GM12874 (cell line): ENCODE data around the gene PCDHB12.
"Not testable (repeated sequence)": the region's sequence is repeated elsewhere in the genome, so short reads cannot be mapped to it uniquely, and the experiment has no call there.

Experiments
- TF ChIP-seq, protein P1 (sequence below): IDR thresholded peaks from 2 replicates; pipeline ENCODE4 v1.5.1; 2011; ENCODE audit warnings: low read depth, mild to moderate bottlenecking, control low read depth, low read length, moderate library complexity; ENCODE audit not compliant: insufficient read depth

Gene PCDHB12

GRCh38 chr5:141208478-141208877 lies at the start of gene PCDHB12:
PCDHB12 (plus strand) TSS chr5:141208719; CDS start chr5:141208908, 189 bp downstream.
- TF ChIP-seq, protein P1, sequence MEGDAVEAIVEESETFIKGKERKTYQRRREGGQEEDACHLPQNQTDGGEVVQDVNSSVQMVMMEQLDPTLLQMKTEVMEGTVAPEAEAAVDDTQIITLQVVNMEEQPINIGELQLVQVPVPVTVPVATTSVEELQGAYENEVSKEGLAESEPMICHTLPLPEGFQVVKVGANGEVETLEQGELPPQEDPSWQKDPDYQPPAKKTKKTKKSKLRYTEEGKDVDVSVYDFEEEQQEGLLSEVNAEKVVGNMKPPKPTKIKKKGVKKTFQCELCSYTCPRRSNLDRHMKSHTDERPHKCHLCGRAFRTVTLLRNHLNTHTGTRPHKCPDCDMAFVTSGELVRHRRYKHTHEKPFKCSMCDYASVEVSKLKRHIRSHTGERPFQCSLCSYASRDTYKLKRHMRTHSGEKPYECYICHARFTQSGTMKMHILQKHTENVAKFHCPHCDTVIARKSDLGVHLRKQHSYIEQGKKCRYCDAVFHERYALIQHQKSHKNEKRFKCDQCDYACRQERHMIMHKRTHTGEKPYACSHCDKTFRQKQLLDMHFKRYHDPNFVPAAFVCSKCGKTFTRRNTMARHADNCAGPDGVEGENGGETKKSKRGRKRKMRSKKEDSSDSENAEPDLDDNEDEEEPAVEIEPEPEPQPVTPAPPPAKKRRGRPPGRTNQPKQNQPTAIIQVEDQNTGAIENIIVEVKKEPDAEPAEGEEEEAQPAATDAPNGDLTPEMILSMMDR = no peak

- TF ChIP-seq, protein P1 = no peak
Measured at GRCh38 chr5:141172381-141173204, 35.9 kb upstream of the PCDHB12 start, which contains the start of gene PCDHB7. PCDHB7 (plus strand) TSS chr5:141172644; CDS start chr5:141172836, 192 bp downstream.

- TF ChIP-seq, protein P1 = no peak
Measured at GRCh38 chr5:141175933-141176332, 32.6 kb upstream of the PCDHB12 start.

GRCh38 chr5:141177577-141178191 lies 30.8 kb upstream of the PCDHB12 start, which contains the start of gene PCDHB8:
PCDHB8 (plus strand) TSS chr5:141177790; CDS start chr5:141178035, 245 bp downstream.
- TF ChIP-seq, protein P1 = not testable (repeated sequence)

GRCh38 chr5:141180313-141180712 lies 28.2 kb upstream of the PCDHB12 start:
- TF ChIP-seq, protein P1 = no peak

DNA sequence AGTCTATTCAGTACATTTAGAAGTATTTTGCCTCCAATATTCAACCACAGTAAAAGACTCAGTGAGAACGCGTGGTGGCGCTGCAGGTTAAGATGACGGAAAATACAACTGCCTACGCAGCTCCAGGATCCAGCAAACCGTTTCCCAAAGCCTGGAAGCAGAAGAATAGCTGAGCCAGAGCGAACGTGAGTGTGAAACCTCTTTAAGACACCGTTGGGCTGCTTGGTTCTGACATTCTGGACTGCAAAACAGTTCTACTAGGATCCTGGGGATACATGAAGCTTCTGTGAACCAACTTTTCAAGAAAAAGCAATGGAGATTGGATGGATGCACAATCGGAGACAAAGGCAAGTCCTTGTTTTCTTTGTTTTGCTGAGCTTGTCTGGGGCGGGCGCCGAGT lies 26.3 kb upstream of the PCDHB12 start, which contains the start of gene PCDHB16:
PCDHB16 (plus strand) TSS at position 140 of the 400 bp plus-strand sequence; CDS start at position 313, 173 bp downstream.
- TF ChIP-seq, protein P1 = no peak; the same call in 1 of the 2 replicates

DNA sequence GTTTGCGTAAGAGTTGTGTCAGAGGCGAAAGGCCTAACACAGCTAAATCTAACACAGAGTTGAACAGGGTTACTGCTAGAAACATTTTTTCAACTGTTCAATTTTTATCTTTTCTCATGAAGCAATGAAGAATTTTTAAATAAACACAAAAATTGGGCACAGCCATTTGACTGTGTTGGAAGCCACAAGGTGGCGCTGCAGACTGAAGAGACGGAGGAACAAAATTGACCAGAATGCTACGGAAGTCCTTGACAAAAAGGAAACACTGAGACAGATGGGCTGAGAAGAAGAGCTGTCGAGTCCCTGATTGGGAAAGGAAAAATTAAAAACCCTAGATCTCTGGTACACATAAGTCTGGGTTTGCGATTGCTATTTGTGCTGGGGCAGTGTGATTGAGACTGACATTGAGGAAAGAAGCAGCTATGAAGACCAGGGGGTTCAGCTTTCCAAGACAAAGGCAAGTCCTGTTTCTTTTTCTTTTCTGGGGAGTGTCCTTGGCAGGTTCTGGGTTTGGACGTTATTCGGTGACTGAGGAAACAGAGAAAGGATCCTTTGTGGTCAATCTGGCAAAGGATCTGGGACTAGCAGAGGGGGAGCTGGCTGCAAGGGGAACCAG lies 21.5 kb upstream of the PCDHB12 start, which contains the start of gene PCDHB9:
PCDHB9 (plus strand) TSS at position 265 of the 616 bp plus-strand sequence; CDS start at position 423, 158 bp downstream.
- TF ChIP-seq, protein P1 = peak; percentile 40
